SK-N-SH (cell line): ENCODE measurements around the gene KCNA10. TPM values are rescaled to one million over a fixed set of nuclear protein-coding genes. Genes with fewer than 3 reads are reported as not detected.

Source experiments
- CTCF ChIA-PET: fragments of 300-600, 350-600 bp; formaldehyde crosslinking; extraction: SDS; loops from one replicate; lab custom pipeline; 2021; lab: Yijun Ruan, JAX
- POLR2A ChIA-PET: fragments of 350-600 bp; sonication (Branson Sonifier 250); formaldehyde crosslinking; extraction: SDS; loops from one replicate; lab custom pipeline; 2020; ENCODE audit warnings: antibody characterized with exemption, inconsistent platforms; lab: Yijun Ruan, JAX
- DNase-seq: peaks from one replicate; pipeline ENCODE4 v3.0.0; 2012
- H2AFZ ChIP-seq: fragments of 200-600 bp; sonication (generic); 2 replicates; pipeline ENCODE4 v1.8.1; 2016; ENCODE audit warnings: antibody characterized with exemption, mild to moderate bottlenecking, low read depth
- H3F3A ChIP-seq: fragments of 200-600 bp; sonication (generic); replicated peaks from 2 replicates; pipeline ENCODE3; 2016; ENCODE audit warnings: antibody characterized with exemption, mild to moderate bottlenecking; ENCODE audit not compliant: insufficient read depth
- H3K27ac ChIP-seq, 2 experiments: fragments of 200-500 bp in 1 of 2; fragments of 200-600 bp in 1 of 2; sonication (Bioruptor generic) in 1 of 2; sonication (generic), shearing (Covaris generic) in 1 of 2; 2 replicates each; pipeline versions ENCODE4 v1.5.1 to v1.6.1; 2014 to 2016; ENCODE audit warnings: low read depth in 2 of 2, inconsistent platforms in 1 of 2, low read length in 1 of 2, mild to moderate bottlenecking in 1 of 2, mixed read lengths in 1 of 2
- H3K27me3 ChIP-seq: fragments of 200-600 bp; sonication (generic), shearing (Covaris generic); 2 replicates; pipeline ENCODE4 v1.6.1; 2016; ENCODE audit warnings: mixed run types; ENCODE audit not compliant: insufficient read depth
- H3K36me3 ChIP-seq, 2 experiments: fragments of 200-500 bp in 1 of 2; fragments of 200-600 bp in 1 of 2; sonication (Bioruptor generic) in 1 of 2; sonication (generic) in 1 of 2; replicated peaks in 1 of 2; 2 replicates each; pipeline versions ENCODE3 to v1.5.1; 2014 to 2016; ENCODE audit warnings: low read length in 1 of 2, mild to moderate bottlenecking in 1 of 2; ENCODE audit not compliant: insufficient read depth in 2 of 2, control insufficient read depth in 1 of 2
- H3K4me1 ChIP-seq, 2 experiments: fragments of 200-500 bp in 1 of 2; fragments of 200-600 bp in 1 of 2; sonication (Bioruptor generic) in 1 of 2; sonication (generic), shearing (Covaris generic) in 1 of 2; 2 replicates each; pipeline versions ENCODE4 v1.5.1 to v1.6.1; 2014 to 2016; ENCODE audit warnings: low read depth in 1 of 2, low read length in 1 of 2, mixed run types in 1 of 2; ENCODE audit not compliant: insufficient read depth in 2 of 2, control insufficient read depth in 1 of 2
- H3K4me2 ChIP-seq: fragments of 200-600 bp; sonication (generic), shearing (Covaris generic); 2 replicates; pipeline ENCODE4 v1.6.1; 2017; ENCODE audit warnings: mixed run types
- H3K4me3 ChIP-seq, 2 experiments: fragments of 200-500 bp in 1 of 2; fragments of 200-600 bp in 1 of 2; sonication (Bioruptor generic) in 1 of 2; sonication (generic), shearing (Covaris generic) in 1 of 2; 2 replicates each; pipeline versions ENCODE4 v1.5.1 to v1.8.1; 2014 to 2016; ENCODE audit warnings: low read depth in 2 of 2, inconsistent platforms in 1 of 2, low read length in 1 of 2, mild to moderate bottlenecking in 1 of 2, mixed read lengths in 1 of 2, moderate library complexity in 1 of 2
- H3K79me2 ChIP-seq: fragments of 200-600 bp; sonication (generic); 2 replicates; pipeline ENCODE4 v1.8.1; 2017; ENCODE audit warnings: mild to moderate bottlenecking; ENCODE audit not compliant: insufficient read depth
- H3K9ac ChIP-seq: fragments of 200-600 bp; sonication (generic); 2 replicates; pipeline ENCODE4 v1.6.1; 2017; ENCODE audit warnings: mixed run types
- H3K9me2 ChIP-seq: fragments of 200-600 bp; sonication (generic); 2 replicates; pipeline ENCODE4 v1.6.1; 2017; ENCODE audit warnings: mixed run types
- H3K9me3 ChIP-seq: fragments of 200-600 bp; sonication (generic); 2 replicates; pipeline ENCODE4 v1.6.1; 2017; ENCODE audit warnings: mixed run types, mild to moderate bottlenecking, moderate library complexity
- H4K20me1 ChIP-seq: fragments of 200-600 bp; sonication (generic); 2 replicates; pipeline ENCODE4 v1.6.1; 2017; ENCODE audit warnings: mild to moderate bottlenecking, mixed run types; ENCODE audit not compliant: insufficient read depth
- EZH2phosphoT487 ChIP-seq: fragments of 200-600 bp; sonication (generic); IDR thresholded peaks from 2 replicates; pipeline ENCODE4 v1.6.1; 2017; ENCODE audit warnings: low read depth, mixed run types, mild to moderate bottlenecking, antibody characterized with exemption, moderate library complexity, borderline replicate concordance
- GATA2 ChIP-seq: sonication (generic); formaldehyde crosslinking; IDR thresholded peaks from 2 replicates; pipeline ENCODE4 v1.5.0; 2020; ENCODE audit warnings: mild to moderate bottlenecking, missing genetic modification reagents
- MXI1 ChIP-seq: IDR thresholded peaks from 2 replicates; pipeline ENCODE4 v1.6.1; 2012; ENCODE audit warnings: mild to moderate bottlenecking, low read depth, low read length, improper control_type of control experiment
- POLR2AphosphoS5 ChIP-seq: IDR thresholded peaks from 2 replicates; pipeline ENCODE4 v1.6.1; 2012; ENCODE audit warnings: low read depth, low read length
- RFX5 ChIP-seq: IDR thresholded peaks from 2 replicates; pipeline ENCODE4 v1.6.1; 2012; ENCODE audit warnings: mild to moderate bottlenecking, improper control_type of control experiment, low read length
- TEAD4 ChIP-seq: IDR thresholded peaks from 2 replicates; pipeline ENCODE4 v1.4.0; 2012; ENCODE audit warnings: mild to moderate bottlenecking, borderline replicate concordance; ENCODE audit not compliant: insufficient read depth
- WGBS: methylation state at CpG from one replicate; pipeline ENCODE4 v1.1.6; 2017; ENCODE audit warnings: low lambda C conversion rate; 5-methylcytosine and 5-hydroxymethylcytosine counted together
- polyA plus RNA-seq, 3 experiments: library from polyadenylated mRNA; depleted of rRNA; stranded (reverse); fragments of >200 nt; gene quantifications; 2 replicates each; pipeline ENCODE4 v1.2.3, GENCODE V29; 2012
- TF ChIP-seq, protein P1 (sequence below): fragments of 200-600 bp; sonication (generic); IDR thresholded peaks from 2 replicates; pipeline ENCODE4 v1.6.1; 2017; ENCODE audit warnings: antibody characterized with exemption, mild to moderate bottlenecking, moderate library complexity
- TF ChIP-seq, protein P2 (sequence below): IDR thresholded peaks from 2 replicates; pipeline ENCODE4 v1.4.0; 2012; ENCODE audit warnings: low read depth

Gene KCNA10
- polyA plus RNA-seq, 1 of the 3 experiments (the other 2 are of a cell fraction), result not detected

DNA sequence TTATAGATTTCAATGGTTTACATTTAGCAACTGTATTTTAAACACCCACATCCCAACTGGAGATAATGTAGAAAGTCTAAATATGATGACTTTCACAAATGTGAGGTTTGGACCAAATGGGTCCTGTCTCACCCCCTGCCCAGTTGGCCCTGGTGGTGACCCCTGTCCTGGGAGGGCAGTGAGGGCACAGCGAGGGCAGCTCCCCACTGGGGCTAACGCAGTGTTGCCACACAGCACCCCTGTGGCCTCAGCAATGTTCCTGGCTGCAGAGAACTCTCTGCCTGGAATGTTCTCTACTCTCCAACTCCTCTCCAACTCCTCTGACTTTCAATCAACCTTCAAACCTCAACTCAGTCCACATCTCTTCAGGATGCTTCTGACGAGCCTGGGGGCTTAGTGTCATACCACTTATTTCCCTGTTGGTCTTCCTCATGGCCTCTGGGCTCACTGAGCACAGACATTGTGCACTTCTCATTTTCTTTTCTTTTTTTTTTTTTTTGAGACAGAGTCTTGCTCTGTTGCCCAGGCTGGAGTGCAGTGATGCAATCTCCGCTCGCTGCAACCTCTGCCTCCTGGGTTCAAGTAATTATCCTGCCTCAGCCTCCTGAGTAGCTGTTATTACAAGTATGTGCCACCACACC, 25.8 kb downstream of the KCNA10 start:
- Histone ChIP-seq H3K9me3 (no peaks in the 10 kb centered on the region), H3K4me1 (no peaks in the 10 kb centered on the region), H3K9ac (no peak overlapping the region), H3K9me2 (no peaks in the 10 kb centered on the region), H3K79me2 (no peaks in the 10 kb centered on the region), H3F3A (no peaks in the 10 kb centered on the region), H2AFZ (no peak overlapping the region), H3K27ac (no peak overlapping the region), H3K4me2 (no peak overlapping the region), H4K20me1 (no peaks in the 10 kb centered on the region), H3K4me3 (no peak overlapping the region), H3K27me3 (no peaks in the 10 kb centered on the region; the same call in 1 of the 2 replicates), H3K36me3 (no peaks in the 10 kb centered on the region)
- TF ChIP-seq GATA2 (CRISPR knock-in tag), result no peak
- no peak for TF ChIP-seq POLR2AphosphoS5
- TF ChIP-seq, protein P1, sequence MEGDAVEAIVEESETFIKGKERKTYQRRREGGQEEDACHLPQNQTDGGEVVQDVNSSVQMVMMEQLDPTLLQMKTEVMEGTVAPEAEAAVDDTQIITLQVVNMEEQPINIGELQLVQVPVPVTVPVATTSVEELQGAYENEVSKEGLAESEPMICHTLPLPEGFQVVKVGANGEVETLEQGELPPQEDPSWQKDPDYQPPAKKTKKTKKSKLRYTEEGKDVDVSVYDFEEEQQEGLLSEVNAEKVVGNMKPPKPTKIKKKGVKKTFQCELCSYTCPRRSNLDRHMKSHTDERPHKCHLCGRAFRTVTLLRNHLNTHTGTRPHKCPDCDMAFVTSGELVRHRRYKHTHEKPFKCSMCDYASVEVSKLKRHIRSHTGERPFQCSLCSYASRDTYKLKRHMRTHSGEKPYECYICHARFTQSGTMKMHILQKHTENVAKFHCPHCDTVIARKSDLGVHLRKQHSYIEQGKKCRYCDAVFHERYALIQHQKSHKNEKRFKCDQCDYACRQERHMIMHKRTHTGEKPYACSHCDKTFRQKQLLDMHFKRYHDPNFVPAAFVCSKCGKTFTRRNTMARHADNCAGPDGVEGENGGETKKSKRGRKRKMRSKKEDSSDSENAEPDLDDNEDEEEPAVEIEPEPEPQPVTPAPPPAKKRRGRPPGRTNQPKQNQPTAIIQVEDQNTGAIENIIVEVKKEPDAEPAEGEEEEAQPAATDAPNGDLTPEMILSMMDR, result no peak
- TF ChIP-seq EZH2phosphoT487, result no peak
- DNase-seq, result no peak
- WGBS, result 78% methylated on average over 5 of the region's 5 CpGs
- ChIA-PET POLR2A (no interaction called here), CTCF (interaction anchor here (1.1 to 4.3 kb wide), 3 partner anchors 32 to 290 kb away, joined by 4 to 135 read pairs (median 7); no protein-coding TSS in a partner anchor)

DNA sequence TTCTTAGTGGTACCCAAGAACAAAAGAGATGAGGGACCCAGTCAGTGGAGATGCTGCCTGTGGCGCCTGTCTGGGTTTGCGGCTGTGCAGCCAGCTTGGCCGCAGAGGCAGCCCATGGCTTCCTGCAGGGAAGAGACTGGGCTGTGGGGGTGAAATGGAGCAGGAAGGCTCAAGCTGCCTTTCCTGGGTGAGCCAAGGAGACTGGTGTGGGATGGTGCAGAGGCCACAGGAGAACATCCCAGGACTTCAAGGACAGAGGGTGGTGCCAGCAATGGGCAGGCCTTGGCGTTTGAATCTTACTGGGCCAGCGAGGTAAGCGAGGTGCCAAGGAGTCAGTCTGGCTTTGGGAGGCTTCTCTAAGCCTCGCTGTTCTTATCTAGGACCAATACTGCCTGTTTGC, 26.4 kb downstream of the KCNA10 start:
- POLR2A ChIA-PET, result no interaction called here
- CTCF ChIA-PET, result interaction anchor here (1.1 to 1.5 kb wide), 3 partner anchors 32 to 290 kb away, joined by 4 to 12 read pairs (median 7); no protein-coding TSS in a partner anchor
- 95% methylated on average over 7 of the region's 7 CpGs for WGBS

More for the DNA sequence above, 26.4 kb downstream of the KCNA10 start:
- no peak overlapping the region for H3K4me3 ChIP-seq
- no peaks in the 10 kb centered on the region for H3K9me2 ChIP-seq
- no peaks in the 10 kb centered on the region for H3K9me3 ChIP-seq
- H3F3A ChIP-seq, result no peaks in the 10 kb centered on the region
- no peak overlapping the region for H3K9ac ChIP-seq
- no peaks in the 10 kb centered on the region for H3K27me3 ChIP-seq
- no peaks in the 10 kb centered on the region for H3K79me2 ChIP-seq
- no peaks in the 10 kb centered on the region for H4K20me1 ChIP-seq
- DNase-seq, result no peak
- TF ChIP-seq, protein P1, result no peak
- TF ChIP-seq, protein P2, sequence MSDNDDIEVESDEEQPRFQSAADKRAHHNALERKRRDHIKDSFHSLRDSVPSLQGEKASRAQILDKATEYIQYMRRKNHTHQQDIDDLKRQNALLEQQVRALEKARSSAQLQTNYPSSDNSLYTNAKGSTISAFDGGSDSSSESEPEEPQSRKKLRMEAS, result no peak
- TF ChIP-seq RFX5 (no peak), MXI1 (no peak), TEAD4 (no peak)
- H2AFZ ChIP-seq, result no peak overlapping the region
- no peaks in the 10 kb centered on the region for H3K36me3 ChIP-seq
- H3K4me2 ChIP-seq, result no peak overlapping the region
- no peaks in the 10 kb centered on the region for H3K4me1 ChIP-seq
- no peak overlapping the region for H3K27ac ChIP-seq
